ENCODE measurements around the gene RGL1.

RGL1 gene

GRCh38 chr1:183776731-183777130 is 28.2 kb upstream of the RGL1 start:
- no peak for TF ChIP-seq CTCF (IDR thresholded peaks at IDR 0.05; ENCODE audit: insufficient read depth, low read length, missing control alignments)
- ChIA-PET POLR2A (no interaction called here), CTCF (interaction anchor here (0.8 kb wide), 1 partner anchor 121 kb away, joined by 3 read pairs; no protein-coding TSS in a partner anchor)
- DNase-seq (ENCODE audit: low read depth, low spot score): peak; percentile 9
- no peak overlapping the region for H3K4me3 ChIP-seq (ENCODE audit: low read depth, low read length)

GRCh38 chr1:183777328-183777727 is 27.6 kb upstream of the RGL1 start:
- no peak for DNase-seq (ENCODE audit: low read depth, low spot score)
- CTCF ChIA-PET: interaction anchor here (0.8 to 1.5 kb wide), 3 partner anchors 16 to 136 kb away, joined by 3 read pairs; no protein-coding TSS in a partner anchor
- H3K4me3 ChIP-seq (ENCODE audit: low read depth, low read length): no peak overlapping the region
- POLR2A ChIA-PET: no interaction called here
- TF ChIP-seq CTCF (IDR thresholded peaks at IDR 0.05; ENCODE audit: insufficient read depth, low read length, missing control alignments): no peak

GRCh38 chr1:183778045-183778444 is 26.9 kb upstream of the RGL1 start:
- no peak for TF ChIP-seq CTCF (IDR thresholded peaks at IDR 0.05; ENCODE audit: insufficient read depth, low read length, missing control alignments)
- H3K4me3 ChIP-seq (ENCODE audit: low read depth, low read length): no peak overlapping the region
- no peak for DNase-seq (ENCODE audit: low read depth, low spot score)
- CTCF ChIA-PET: interaction anchor here (0.8 to 1.5 kb wide), 2 partner anchors 17 to 136 kb away, joined by 3 read pairs; no protein-coding TSS in a partner anchor
- POLR2A ChIA-PET: no interaction called here

DNA sequence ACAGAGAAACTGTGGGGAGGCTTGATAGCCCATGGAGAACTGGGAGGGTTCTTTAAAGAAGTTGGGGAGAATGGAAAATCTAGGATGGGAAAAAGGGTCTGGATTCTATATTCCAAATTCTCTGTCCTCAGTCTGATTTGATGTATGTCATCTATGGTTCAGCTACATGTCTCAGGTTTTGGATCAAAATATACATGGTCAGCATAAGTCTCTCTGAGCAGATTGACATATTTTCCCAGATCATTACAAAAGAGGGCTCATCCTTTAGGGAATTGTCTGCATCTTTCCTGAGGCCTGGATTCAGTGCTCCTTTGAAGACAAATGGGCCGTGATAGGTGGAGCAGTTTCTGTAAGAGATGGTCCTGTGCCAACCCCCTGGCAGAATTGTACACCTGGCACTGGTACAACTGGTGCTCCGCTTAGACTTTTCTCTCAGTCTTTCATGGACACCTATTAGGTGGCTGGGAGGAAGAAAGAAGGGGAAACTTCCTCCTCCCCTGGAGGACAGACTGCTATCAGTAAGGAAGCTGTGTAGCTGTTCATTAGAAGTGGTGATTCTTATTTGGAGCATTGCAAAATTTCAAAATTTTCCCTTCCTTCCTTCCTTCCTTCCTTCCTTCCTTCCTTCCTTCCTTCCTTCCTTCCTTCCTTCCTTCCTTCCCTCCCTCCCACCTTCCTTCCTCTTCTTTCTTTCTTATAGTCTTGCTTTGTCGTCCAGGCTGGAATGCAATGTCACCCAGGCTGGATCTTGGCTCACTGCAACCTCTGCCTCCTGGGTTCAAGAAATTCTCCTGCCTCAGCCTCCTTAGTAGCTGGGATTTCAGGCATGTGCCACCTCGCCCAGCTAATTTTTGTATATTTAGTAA is 26.1 kb upstream of the RGL1 start:
- H3K4me3 ChIP-seq (ENCODE audit: low read depth, low read length): no peak overlapping the region
- POLR2A ChIA-PET: no interaction called here
- DNase-seq (ENCODE audit: low read depth, low spot score): no peak
- no peak for TF ChIP-seq CTCF (IDR thresholded peaks at IDR 0.05; ENCODE audit: insufficient read depth, low read length, missing control alignments)
- CTCF ChIA-PET: interaction anchor here (1.5 kb wide), 1 partner anchor 135 kb away, joined by 3 read pairs; no protein-coding TSS in a partner anchor

- ChIA-PET CTCF (no interaction called here), POLR2A (no interaction called here)
- no peak for TF ChIP-seq CTCF (IDR thresholded peaks at IDR 0.05; ENCODE audit: insufficient read depth, low read length, missing control alignments)
- no peak overlapping the region for H3K4me3 ChIP-seq (ENCODE audit: low read depth, low read length)
- no peak for DNase-seq (ENCODE audit: low read depth, low spot score)
These were observed 24.8 kb upstream of the RGL1 start for GRCh38 chr1:183780159-183780558.

- no peak for TF ChIP-seq CTCF (IDR thresholded peaks at IDR 0.05; ENCODE audit: insufficient read depth, low read length, missing control alignments)
- DNase-seq (ENCODE audit: low read depth, low spot score): no peak
- H3K4me3 ChIP-seq (ENCODE audit: low read depth, low read length): no peak overlapping the region
- ChIA-PET CTCF (interaction anchor here (1.5 kb wide), 1 partner anchor 12 kb away, joined by 3 read pairs; no protein-coding TSS in a partner anchor), POLR2A (no interaction called here)
These were observed 24.2 kb upstream of the RGL1 start for GRCh38 chr1:183780757-183781156.

Data from AG04449 (cell line).